Liver (tissue), 9 donors: ENCODE data around the gene ZFX. TPM values are rescaled to one million over a fixed set of nuclear protein-coding genes. Genes with fewer than 3 reads are reported as not detected.

Experiments
- DNase-seq: peaks from one replicate; pipeline ENCODE4 v3.0.0-alpha.2; 2017; ENCODE audit warnings: low spot score
- H3K27ac ChIP-seq, 2 donors: one replicate each; pipeline ENCODE4 v1.7.0; 2013; ENCODE audit warnings: inconsistent platforms in 2 of 2, low read length in 2 of 2, control low read depth in 1 of 2, low read depth in 1 of 2, mild to moderate bottlenecking in 1 of 2
- H3K27me3 ChIP-seq, 4 donors: one replicate each; pipeline versions ENCODE4 v1.6.1 to v1.7.0; 2013; ENCODE audit warnings: low read length in 3 of 4, inconsistent platforms in 1 of 4, mild to moderate bottlenecking in 1 of 4, moderate library complexity in 1 of 4; ENCODE audit not compliant: control insufficient read depth in 4 of 4, insufficient read depth in 4 of 4
- H3K36me3 ChIP-seq, 4 donors: one replicate each; pipeline versions ENCODE4 v1.6.1 to v1.7.0; 2013; ENCODE audit warnings: low read length in 3 of 4, mild to moderate bottlenecking in 3 of 4, low read depth in 1 of 4, moderate library complexity in 1 of 4; ENCODE audit not compliant: control insufficient read depth in 4 of 4, insufficient read depth in 3 of 4
- H3K4me1 ChIP-seq, 4 donors: one replicate each; pipeline versions ENCODE4 v1.6.1 to v1.7.0; 2013; ENCODE audit warnings: low read length in 3 of 4, mild to moderate bottlenecking in 3 of 4, moderate library complexity in 1 of 4; ENCODE audit not compliant: control insufficient read depth in 4 of 4, insufficient read depth in 4 of 4
- H3K4me3 ChIP-seq, 3 donors: one replicate each; pipeline versions ENCODE4 v1.6.1 to v1.7.0; 2013; ENCODE audit warnings: low read length in 3 of 3, control low read depth in 1 of 3, low read depth in 1 of 3, mild to moderate bottlenecking in 1 of 3
- H3K9ac ChIP-seq, 2 donors: one replicate each; pipeline ENCODE4 v1.7.0; 2013; ENCODE audit warnings: low read length in 2 of 2, mild to moderate bottlenecking in 2 of 2, moderate library complexity in 2 of 2, control low read depth in 1 of 2, low read depth in 1 of 2
- H3K9me3 ChIP-seq, 4 donors: one replicate each; pipeline versions ENCODE4 v1.6.1 to v1.7.0; 2013; ENCODE audit warnings: low read length in 3 of 4; ENCODE audit not compliant: control insufficient read depth in 4 of 4
- CTCF ChIP-seq: fragments of 150-350 bp; IDR thresholded peaks from 2 replicates; pipeline ENCODE4 v1.5.1; 2017; ENCODE audit warnings: improper control_type of control experiment, low read depth, low read length; ENCODE audit not compliant: missing input control
- EGR1 ChIP-seq, 2 donors: IDR thresholded peaks; 2 replicates each; pipeline ENCODE4 v1.6.1; 2016 to 2018; ENCODE audit warnings: antibody characterized with exemption in 2 of 2, low read depth in 2 of 2
- FOXA1 ChIP-seq: IDR thresholded peaks from 2 replicates; pipeline ENCODE4 v1.6.1; 2016; ENCODE audit warnings: antibody characterized with exemption
- FOXA2 ChIP-seq: IDR thresholded peaks from 2 replicates; pipeline ENCODE4 v1.6.1; 2016; ENCODE audit warnings: antibody characterized with exemption
- GABPA ChIP-seq, 2 donors: IDR thresholded peaks in 1 of 2; conservative IDR thresholded peaks in 1 of 2; 2 replicates each; pipeline ENCODE4 v1.6.1; 2016; ENCODE audit warnings: antibody characterized with exemption in 2 of 2, mild to moderate bottlenecking in 1 of 2, moderate library complexity in 1 of 2
- HNF4A ChIP-seq, 2 donors: conservative IDR thresholded peaks; 2 replicates each; pipeline ENCODE4 v1.6.1; 2016; ENCODE audit warnings: antibody characterized with exemption in 2 of 2, mild to moderate bottlenecking in 2 of 2
- HNF4G ChIP-seq: IDR thresholded peaks from 2 replicates; pipeline ENCODE4 v1.6.1; 2016; ENCODE audit warnings: antibody characterized with exemption
- JUND ChIP-seq, 2 donors: IDR thresholded peaks; 2 replicates each; pipeline ENCODE4 v1.6.1; 2016; ENCODE audit warnings: antibody characterized with exemption in 2 of 2
- MAX ChIP-seq: IDR thresholded peaks from 2 replicates; pipeline ENCODE4 v1.6.1; 2016; ENCODE audit warnings: antibody characterized with exemption
- NR2F2 ChIP-seq: IDR thresholded peaks from 2 replicates; pipeline ENCODE4 v1.6.1; 2016; ENCODE audit warnings: antibody characterized with exemption
- RAD21 ChIP-seq, 2 donors: IDR thresholded peaks; 2 replicates each; pipeline ENCODE4 v1.6.1; 2016; ENCODE audit warnings: antibody characterized with exemption in 2 of 2, mild to moderate bottlenecking in 2 of 2
- REST ChIP-seq: IDR thresholded peaks from 2 replicates; pipeline ENCODE4 v1.6.1; 2016; ENCODE audit warnings: antibody characterized with exemption, mild to moderate bottlenecking
- RXRA ChIP-seq, 2 donors: IDR thresholded peaks; 2 replicates each; pipeline ENCODE4 v1.6.1; 2017 to 2018; ENCODE audit warnings: antibody characterized with exemption in 2 of 2, mild to moderate bottlenecking in 1 of 2
- SP1 ChIP-seq: IDR thresholded peaks from 2 replicates; pipeline ENCODE4 v1.6.1; 2018; ENCODE audit warnings: antibody characterized with exemption, mild to moderate bottlenecking
- TAF1 ChIP-seq: conservative IDR thresholded peaks from 2 replicates; pipeline ENCODE4 v1.6.1; 2016; ENCODE audit warnings: antibody characterized with exemption, mild to moderate bottlenecking
- YY1 ChIP-seq: IDR thresholded peaks from 2 replicates; pipeline ENCODE4 v1.6.1; 2016; ENCODE audit warnings: antibody characterized with exemption, mild to moderate bottlenecking
- WGBS: extraction: QIAGEN DNeasy Blood & Tissue Kit; methylation state at CpG from one replicate; pipeline ENCODE4 v1.1.7; 2013; 5-methylcytosine and 5-hydroxymethylcytosine counted together
- polyA plus RNA-seq, 2 donors: library from polyadenylated mRNA; stranded (reverse) in 1 of 2; unstranded in 1 of 2; fragments of 200-250 nt in 1 of 2; fragments of >200 nt in 1 of 2; fragmentation: Nextera tagmentation in 1 of 2; extraction: Ambion mirVana in 1 of 2; gene quantifications; one replicate each; pipeline versions ENCODE4 v1.2.1 to v1.2.3, GENCODE V29; 2013 to 2015
- total RNA-seq, 2 donors: library from RNA; depleted of rRNA; stranded (reverse); fragments of >200 nt; gene quantifications; one replicate each; pipeline ENCODE4 v1.2.3, GENCODE V29; 2014
- TF ChIP-seq, protein P1 (sequence below): IDR thresholded peaks from 2 replicates; pipeline ENCODE4 v1.6.1; 2016; ENCODE audit warnings: antibody characterized with exemption
- TF ChIP-seq, protein P2 (sequence below): IDR thresholded peaks from 2 replicates; pipeline ENCODE4 v1.6.1; 2016; ENCODE audit warnings: antibody characterized with exemption
- donor health status: healthy.
- donor health status: healthy.
- donor health status: healthy.
- donor health status: healthy.
- donor health status: healthy.

Gene ZFX
- total and polyA plus RNA-seq, 4 donors = 3.8 to 50.0 (median 19.0) TPM

GRCh38 chrX:24147165-24147564 lies 2.4 kb upstream of the ZFX start:
- DNase-seq = no peak
- TF ChIP-seq RXRA (IDR thresholded peaks at IDR 0.05) (no peak), HNF4G (no peak), RAD21 (IDR thresholded peaks at IDR 0.05) (no peak), FOXA2 (no peak), JUND (IDR thresholded peaks at IDR 0.05) (no peak), MAX (no peak), REST (no peak), SP1 (no peak), YY1 (no peak), EGR1 (IDR thresholded peaks at IDR 0.05; ENCODE audit: low read depth in 2 of 2) (no peak), HNF4A (conservative IDR thresholded peaks at IDR 0.05) (no peak), NR2F2 (no peak), FOXA1 (no peak)
- TF ChIP-seq, protein P1, sequence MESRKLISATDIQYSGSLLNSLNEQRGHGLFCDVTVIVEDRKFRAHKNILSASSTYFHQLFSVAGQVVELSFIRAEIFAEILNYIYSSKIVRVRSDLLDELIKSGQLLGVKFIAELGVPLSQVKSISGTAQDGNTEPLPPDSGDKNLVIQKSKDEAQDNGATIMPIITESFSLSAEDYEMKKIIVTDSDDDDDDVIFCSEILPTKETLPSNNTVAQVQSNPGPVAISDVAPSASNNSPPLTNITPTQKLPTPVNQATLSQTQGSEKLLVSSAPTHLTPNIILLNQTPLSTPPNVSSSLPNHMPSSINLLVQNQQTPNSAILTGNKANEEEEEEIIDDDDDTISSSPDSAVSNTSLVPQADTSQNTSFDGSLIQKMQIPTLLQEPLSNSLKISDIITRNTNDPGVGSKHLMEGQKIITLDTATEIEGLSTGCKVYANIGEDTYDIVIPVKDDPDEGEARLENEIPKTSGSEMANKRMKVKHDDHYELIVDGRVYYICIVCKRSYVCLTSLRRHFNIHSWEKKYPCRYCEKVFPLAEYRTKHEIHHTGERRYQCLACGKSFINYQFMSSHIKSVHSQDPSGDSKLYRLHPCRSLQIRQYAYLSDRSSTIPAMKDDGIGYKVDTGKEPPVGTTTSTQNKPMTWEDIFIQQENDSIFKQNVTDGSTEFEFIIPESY = no peak
- TF ChIP-seq, protein P2, sequence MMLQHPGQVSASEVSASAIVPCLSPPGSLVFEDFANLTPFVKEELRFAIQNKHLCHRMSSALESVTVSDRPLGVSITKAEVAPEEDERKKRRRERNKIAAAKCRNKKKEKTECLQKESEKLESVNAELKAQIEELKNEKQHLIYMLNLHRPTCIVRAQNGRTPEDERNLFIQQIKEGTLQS = no peak
- Histone ChIP-seq H3K27me3 (no peaks in the 10 kb centered on the region), H3K9ac (no peak overlapping the region), H3K9me3 (no peaks in the 10 kb centered on the region), H3K4me3 (no peak overlapping the region), H3K27ac (no peak overlapping the region), H3K4me1 (peaks cover 1 to 40% (median 34%) of the 10 kb centered on the region in 4 donors), H3K36me3 (no peaks in the 10 kb centered on the region)

GRCh38 chrX:24148121-24148520 lies 1.4 kb upstream of the ZFX start:
- no peak for TF ChIP-seq CTCF
- TF ChIP-seq RXRA (IDR thresholded peaks at IDR 0.05) = no peak
- TF ChIP-seq, protein P2 = no peak
- TF ChIP-seq HNF4G = no peak
- no peak for TF ChIP-seq FOXA1
- no peak for TF ChIP-seq RAD21 (IDR thresholded peaks at IDR 0.05)
- no peak for TF ChIP-seq TAF1
- TF ChIP-seq REST = no peak
- TF ChIP-seq GABPA (IDR thresholded peaks at IDR 0.05 in 1 of 2, conservative IDR thresholded peaks at IDR 0.05 in 1 of 2) = no peak
- TF ChIP-seq HNF4A (conservative IDR thresholded peaks at IDR 0.05) = no peak
- no peak for TF ChIP-seq JUND (IDR thresholded peaks at IDR 0.05)
- no peak for TF ChIP-seq NR2F2
- peaks cover 0 to 3% (median 0%) of the 10 kb centered on the region in 4 donors for H3K36me3 ChIP-seq
- WGBS = 8% methylated on average over 3 of the region's 3 CpGs
- H3K27ac ChIP-seq = peak overlapping the region; percentile 90 to 99
- H3K4me1 ChIP-seq = peaks cover 2 to 50% (median 43%) of the 10 kb centered on the region in 4 donors
- peak overlapping the region in 1 of 3 donors; percentile 68 for H3K4me3 ChIP-seq
- no peaks in the 10 kb centered on the region for H3K9me3 ChIP-seq
- H3K27me3 ChIP-seq = no peaks in the 10 kb centered on the region
- DNase-seq = no peak
- H3K9ac ChIP-seq = peak overlapping the region; percentile 97 to 98
